Neural cell (in vitro differentiated cells): ENCODE measurements around the gene AATK. TPM values are rescaled to one million over a fixed set of nuclear protein-coding genes. Genes with fewer than 3 reads are reported as not detected.

Experiments used
- H2AFZ ChIP-seq: fragments of 200-600, 300-800 bp; sonication (generic), shearing (Covaris generic); 2 replicates; pipeline ENCODE4 v1.6.0; 2014; ENCODE audit warnings: low read depth, mild to moderate bottlenecking, antibody characterized with exemption, low read length, moderate library complexity
- H3F3A ChIP-seq: fragments of 200-600 bp; shearing (Covaris generic); 2 replicates; pipeline ENCODE4 v1.6.1; 2016; ENCODE audit warnings: mild to moderate bottlenecking, moderate library complexity, mixed read lengths, antibody characterized with exemption, low read length; ENCODE audit not compliant: insufficient read depth, poor library complexity, severe bottlenecking
- H3K27ac ChIP-seq: fragments of 200-600, 300-800 bp; sonication (generic), shearing (Covaris generic); 2 replicates; pipeline ENCODE4 v1.5.1; 2014; ENCODE audit warnings: mild to moderate bottlenecking, low read length, moderate library complexity
- H3K27me3 ChIP-seq: fragments of 300-800, 200-600 bp; sonication (generic), shearing (Covaris generic); 2 replicates; pipeline ENCODE4 v1.6.0; 2014; ENCODE audit warnings: mild to moderate bottlenecking, low read depth, low read length, moderate library complexity; ENCODE audit not compliant: insufficient read depth
- H3K36me3 ChIP-seq: fragments of 300-800, 200-600 bp; sonication (generic), shearing (Covaris generic); 2 replicates; pipeline ENCODE4 v1.5.1; 2014; ENCODE audit warnings: mild to moderate bottlenecking, antibody characterized with exemption, low read length, moderate library complexity; ENCODE audit not compliant: insufficient read depth
- H3K4me2 ChIP-seq: fragments of 300-800, 200-600 bp; sonication (generic), shearing (Covaris generic); 2 replicates; pipeline ENCODE4 v1.6.0; 2014; ENCODE audit warnings: mild to moderate bottlenecking, low read length
- H3K4me3 ChIP-seq: fragments of 300-800, 200-600 bp; sonication (generic), shearing (Covaris generic); 2 replicates; pipeline ENCODE4 v1.5.1; 2014; ENCODE audit warnings: mild to moderate bottlenecking, low read length, moderate library complexity
- H3K79me2 ChIP-seq: fragments of 200-600 bp; shearing (Covaris generic); replicated peaks from 2 replicates; pipeline ENCODE4 v1.6.0; 2014; ENCODE audit warnings: mild to moderate bottlenecking, low read length, moderate library complexity; ENCODE audit not compliant: insufficient read depth
- H3K9ac ChIP-seq: fragments of 300-800, 200-600 bp; sonication (generic), shearing (Covaris generic); 2 replicates; pipeline ENCODE4 v1.6.1; 2016; ENCODE audit warnings: mild to moderate bottlenecking, low read length, mixed read lengths
- H3K9me2 ChIP-seq: fragments of 200-600 bp; shearing (Covaris generic); 2 replicates; pipeline ENCODE4 v1.6.1; 2016; ENCODE audit warnings: mild to moderate bottlenecking, low read length, mixed read lengths; ENCODE audit not compliant: insufficient read depth
- H3K9me3 ChIP-seq: fragments of 200-600, 300-800 bp; sonication (generic), shearing (Covaris generic); 2 replicates; pipeline ENCODE4 v1.6.1; 2016; ENCODE audit warnings: mild to moderate bottlenecking, mixed run types, low read length, moderate library complexity, mixed read lengths
- H4K20me1 ChIP-seq: fragments of 200-600 bp; shearing (Covaris generic); 2 replicates; pipeline ENCODE4 v1.6.1; 2016; ENCODE audit warnings: mild to moderate bottlenecking, mixed run types; ENCODE audit not compliant: insufficient read depth
- CTCF ChIP-seq: fragments of 450-650 bp; IDR thresholded peaks from 2 replicates; pipeline ENCODE4 v1.5.1; 2014; ENCODE audit warnings: antibody characterized with exemption, mild to moderate bottlenecking, moderate library complexity; ENCODE audit not compliant: poor library complexity, severe bottlenecking
- EP300 ChIP-seq: fragments of 450-650 bp; conservative IDR thresholded peaks from 2 replicates; pipeline ENCODE4 v1.6.1; 2014; ENCODE audit warnings: antibody characterized with exemption, mild to moderate bottlenecking, moderate library complexity; ENCODE audit not compliant: poor library complexity, severe bottlenecking
- EZH2 ChIP-seq: fragments of 200-600, 300-800 bp; shearing (Covaris generic), sonication (generic); IDR thresholded peaks from 2 replicates; pipeline ENCODE4 v1.6.1; 2014; ENCODE audit warnings: antibody characterized with exemption, low read length, borderline replicate concordance, mild to moderate bottlenecking; ENCODE audit not compliant: insufficient read depth, poor library complexity, severe bottlenecking
- MXI1 ChIP-seq: fragments of 450-650 bp; conservative IDR thresholded peaks from 2 replicates; pipeline ENCODE4 v1.6.1; 2014; ENCODE audit warnings: antibody characterized with exemption, mild to moderate bottlenecking; ENCODE audit not compliant: poor library complexity, severe bottlenecking
- POLR2AphosphoS5 ChIP-seq: IDR thresholded peaks from 2 replicates; pipeline ENCODE4 v1.6.1; 2012
- RAD21 ChIP-seq: fragments of 450-650 bp; conservative IDR thresholded peaks from 2 replicates; pipeline ENCODE4 v1.6.1; 2014; ENCODE audit warnings: antibody characterized with exemption, mild to moderate bottlenecking, moderate library complexity
- SMC3 ChIP-seq: fragments of 450-650 bp; conservative IDR thresholded peaks from 2 replicates; pipeline ENCODE4 v1.6.1; 2014; ENCODE audit warnings: antibody characterized with exemption, mild to moderate bottlenecking, moderate library complexity; ENCODE audit not compliant: poor library complexity
- TAF1 ChIP-seq: IDR thresholded peaks from 2 replicates; pipeline ENCODE4 v1.6.1; 2012; ENCODE audit warnings: low read depth
- polyA plus RNA-seq: library from polyadenylated mRNA; depleted of rRNA; stranded (reverse); fragments of >200 nt; gene quantifications from 2 replicates; pipeline ENCODE4 v1.2.3, GENCODE V29; 2014
- TF ChIP-seq, protein P1 (sequence below): IDR thresholded peaks from 2 replicates; pipeline ENCODE4 v1.6.1; 2012; ENCODE audit warnings: borderline replicate concordance

The AATK gene
- polyA plus RNA-seq, 1 donor from 2014 or later, result 11.1 TPM

GRCh38 chr17:81120695-81121621 lies 45.1 kb downstream of the AATK start:
- H3K9me2 ChIP-seq, result no peaks in the 10 kb centered on the region
- no peaks in the 10 kb centered on the region for H3F3A ChIP-seq
- no peaks in the 10 kb centered on the region for H4K20me1 ChIP-seq
- no peak overlapping the region for H3K9ac ChIP-seq
- no peaks in the 10 kb centered on the region for H3K27me3 ChIP-seq
- H3K79me2 ChIP-seq, result no peaks in the 10 kb centered on the region
- TF ChIP-seq CTCF, result no peak
- no peak for TF ChIP-seq MXI1
- TF ChIP-seq SMC3, result no peak
- no peaks in the 10 kb centered on the region for H3K36me3 ChIP-seq
- no peak overlapping the region for H3K27ac ChIP-seq
- H3K4me2 ChIP-seq, result no peak overlapping the region
- H2AFZ ChIP-seq, result no peak overlapping the region
- no peak overlapping the region for H3K4me3 ChIP-seq
- no peaks in the 10 kb centered on the region for H3K9me3 ChIP-seq

DNA sequence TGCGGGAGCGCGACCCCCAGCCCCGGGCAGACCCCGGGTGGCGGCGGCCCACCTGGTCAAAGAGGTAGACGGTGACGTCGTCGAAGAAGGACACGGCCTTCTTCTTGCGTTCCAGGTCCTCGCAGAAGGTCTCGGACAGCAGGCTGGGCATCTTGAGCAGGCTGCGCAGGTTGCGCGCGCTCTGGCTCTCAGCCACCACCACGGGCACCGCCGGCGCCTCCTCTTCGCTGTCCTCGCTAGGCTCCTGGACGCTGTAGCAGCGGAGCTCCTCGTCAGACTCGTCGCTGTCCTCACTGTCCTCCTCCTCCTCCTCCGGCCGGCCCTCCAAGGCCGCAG lies 45.9 kb downstream of the AATK start:
- no peak overlapping the region for H3K27ac ChIP-seq

More for the DNA sequence above, 45.9 kb downstream of the AATK start:
- Histone ChIP-seq H3K36me3 (no peaks in the 10 kb centered on the region), H3K4me2 (no peak overlapping the region), H3F3A (no peaks in the 10 kb centered on the region), H3K9me2 (no peaks in the 10 kb centered on the region), H3K9me3 (no peaks in the 10 kb centered on the region), H3K4me3 (no peak overlapping the region), H3K9ac (no peak overlapping the region), H3K79me2 (no peaks in the 10 kb centered on the region), H4K20me1 (no peaks in the 10 kb centered on the region), H3K27me3 (no peaks in the 10 kb centered on the region), H2AFZ (no peak overlapping the region)
- TF ChIP-seq MXI1, result no peak
- no peak for TF ChIP-seq EZH2
- no peak for TF ChIP-seq SMC3
- TF ChIP-seq RAD21, result no peak
- no peak for TF ChIP-seq CTCF
- no peak for TF ChIP-seq TAF1
- no peak for TF ChIP-seq EP300
- TF ChIP-seq POLR2AphosphoS5, result no peak
- TF ChIP-seq, protein P1, sequence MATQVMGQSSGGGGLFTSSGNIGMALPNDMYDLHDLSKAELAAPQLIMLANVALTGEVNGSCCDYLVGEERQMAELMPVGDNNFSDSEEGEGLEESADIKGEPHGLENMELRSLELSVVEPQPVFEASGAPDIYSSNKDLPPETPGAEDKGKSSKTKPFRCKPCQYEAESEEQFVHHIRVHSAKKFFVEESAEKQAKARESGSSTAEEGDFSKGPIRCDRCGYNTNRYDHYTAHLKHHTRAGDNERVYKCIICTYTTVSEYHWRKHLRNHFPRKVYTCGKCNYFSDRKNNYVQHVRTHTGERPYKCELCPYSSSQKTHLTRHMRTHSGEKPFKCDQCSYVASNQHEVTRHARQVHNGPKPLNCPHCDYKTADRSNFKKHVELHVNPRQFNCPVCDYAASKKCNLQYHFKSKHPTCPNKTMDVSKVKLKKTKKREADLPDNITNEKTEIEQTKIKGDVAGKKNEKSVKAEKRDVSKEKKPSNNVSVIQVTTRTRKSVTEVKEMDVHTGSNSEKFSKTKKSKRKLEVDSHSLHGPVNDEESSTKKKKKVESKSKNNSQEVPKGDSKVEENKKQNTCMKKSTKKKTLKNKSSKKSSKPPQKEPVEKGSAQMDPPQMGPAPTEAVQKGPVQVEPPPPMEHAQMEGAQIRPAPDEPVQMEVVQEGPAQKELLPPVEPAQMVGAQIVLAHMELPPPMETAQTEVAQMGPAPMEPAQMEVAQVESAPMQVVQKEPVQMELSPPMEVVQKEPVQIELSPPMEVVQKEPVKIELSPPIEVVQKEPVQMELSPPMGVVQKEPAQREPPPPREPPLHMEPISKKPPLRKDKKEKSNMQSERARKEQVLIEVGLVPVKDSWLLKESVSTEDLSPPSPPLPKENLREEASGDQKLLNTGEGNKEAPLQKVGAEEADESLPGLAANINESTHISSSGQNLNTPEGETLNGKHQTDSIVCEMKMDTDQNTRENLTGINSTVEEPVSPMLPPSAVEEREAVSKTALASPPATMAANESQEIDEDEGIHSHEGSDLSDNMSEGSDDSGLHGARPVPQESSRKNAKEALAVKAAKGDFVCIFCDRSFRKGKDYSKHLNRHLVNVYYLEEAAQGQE, result no peak
